Peyer's patch (tissue), 4 donors: Measurements from ENCODE around the gene ACOX3. TPM values are rescaled to one million over a fixed set of nuclear protein-coding genes. Genes with fewer than 3 reads are reported as not detected.
A peak's percentile ranks its signal among the peaks of the same experiment; 100 is the strongest.

Source experiments
- DNase-seq, 3 donors: peaks; one replicate each; pipeline ENCODE4 v3.0.0-alpha.2; 2017 to 2019
- H3K27ac ChIP-seq, 4 donors: fragments of 200-600 bp; sonication (generic); one replicate each; pipeline ENCODE4 v1.5.1; 2016 to 2019
- H3K27me3 ChIP-seq, 2 donors: fragments of 200-600 bp; sonication (generic); one replicate each; pipeline ENCODE4 v1.5.1; 2019
- H3K36me3 ChIP-seq, 3 donors: fragments of 200-600 bp; sonication (generic); one replicate each; pipeline ENCODE4 v1.5.1; 2016 to 2019
- H3K4me1 ChIP-seq, 4 donors: fragments of 200-600 bp; sonication (generic); one replicate each; pipeline ENCODE4 v1.5.1; 2016 to 2019
- H3K4me3 ChIP-seq, 4 donors: fragments of 200-600 bp; sonication (generic); 1 replicate in 3 of 4; 2 replicates in 1 of 4; pipeline ENCODE4 v1.5.1; 2016 to 2019; ENCODE audit warnings: mild to moderate bottlenecking in 1 of 4
- H3K9me3 ChIP-seq, 4 donors: fragments of 200-600 bp; sonication (generic); one replicate each; pipeline ENCODE4 v1.5.1; 2016 to 2019; ENCODE audit warnings: mild to moderate bottlenecking in 1 of 4
- CTCF ChIP-seq, 6 experiments: fragments of 450-650 bp in 4 of 6; fragments of 200-600 bp in 2 of 6; sonication (generic) in 1 of 6; IDR thresholded peaks; one replicate each; pipeline ENCODE4 v1.5.1; 2017 to 2019; ENCODE audit warnings: antibody characterized with exemption in 6 of 6, mild to moderate bottlenecking in 3 of 6, moderate library complexity in 1 of 6
- POLR2A ChIP-seq, 2 donors: fragments of 450-650 bp; IDR thresholded peaks; one replicate each; pipeline ENCODE4 v1.5.1; 2017; ENCODE audit warnings: antibody characterized with exemption in 2 of 2, mild to moderate bottlenecking in 2 of 2, moderate library complexity in 2 of 2
- total RNA-seq, 4 donors: library from RNA; depleted of rRNA; stranded (reverse); fragments of >200 nt; gene quantifications; one replicate each; pipeline ENCODE4 v1.1.0, GENCODE V29; 2016

Gene ACOX3
- total RNA-seq, 4 donors from 2014 or later: 17.2 to 95.7 (median 43.7) TPM

GRCh38 chr4:8321220-8321619 lies 119.3 kb downstream of the ACOX3 start:
- Histone ChIP-seq H3K9me3 (no peaks in the 10 kb centered on the region), H3K27me3 (no peaks in the 10 kb centered on the region), H3K4me3 (no peak overlapping the region), H3K4me1 (peaks cover 0 to 11% (median 0%) of the 10 kb centered on the region in 4 donors), H3K36me3 (no peaks in the 10 kb centered on the region), H3K27ac (no peak overlapping the region)
- no peak for TF ChIP-seq CTCF (IDR thresholded peaks at IDR 0.05)
- no peak for TF ChIP-seq POLR2A (IDR thresholded peaks at IDR 0.05)
- DNase-seq: no peak

GRCh38 chr4:8320386-8320750 lies 120.2 kb downstream of the ACOX3 start:
- TF ChIP-seq CTCF (IDR thresholded peaks at IDR 0.05): no peak
- no peak for TF ChIP-seq POLR2A (IDR thresholded peaks at IDR 0.05)
- DNase-seq: peak in 1 of 3 donors; percentile 18
- no peaks in the 10 kb centered on the region for H3K9me3 ChIP-seq
- H3K4me3 ChIP-seq: no peak overlapping the region
- no peaks in the 10 kb centered on the region for H3K36me3 ChIP-seq
- no peaks in the 10 kb centered on the region for H3K27me3 ChIP-seq
- H3K27ac ChIP-seq: peak overlapping the region in 1 of 4 donors; percentile 39
- H3K4me1 ChIP-seq: peaks cover 0 to 19% (median 0%) of the 10 kb centered on the region in 4 donors

GRCh38 chr4:8319731-8320385 lies 120.7 kb downstream of the ACOX3 start:
- no peaks in the 10 kb centered on the region for H3K9me3 ChIP-seq
- H3K27me3 ChIP-seq: no peaks in the 10 kb centered on the region
- H3K27ac ChIP-seq: peak overlapping the region in 1 of 4 donors; percentile 39
- H3K36me3 ChIP-seq: no peaks in the 10 kb centered on the region
- peak in 2 of 3 donors; percentile 40 to 44 for DNase-seq
- no peak for TF ChIP-seq POLR2A (IDR thresholded peaks at IDR 0.05)
- TF ChIP-seq CTCF (IDR thresholded peaks at IDR 0.05): no peak
- peaks cover 0 to 19% (median 0%) of the 10 kb centered on the region in 4 donors for H3K4me1 ChIP-seq
- no peak overlapping the region for H3K4me3 ChIP-seq

- Histone ChIP-seq H3K27me3 (no peaks in the 10 kb centered on the region), H3K27ac (peak overlapping the region in 1 of 4 donors; percentile 39), H3K36me3 (no peaks in the 10 kb centered on the region), H3K4me1 (peaks cover 0 to 19% (median 0%) of the 10 kb centered on the region in 4 donors), H3K4me3 (no peak overlapping the region), H3K9me3 (no peaks in the 10 kb centered on the region)
- no peak for TF ChIP-seq CTCF (IDR thresholded peaks at IDR 0.05)
- TF ChIP-seq POLR2A (IDR thresholded peaks at IDR 0.05): no peak
- DNase-seq: peak in 1 of 3 donors; percentile 26
Observed at GRCh38 chr4:8319061-8319460, 121.5 kb downstream of the ACOX3 start.

GRCh38 chr4:8318509-8318908 lies 122.0 kb downstream of the ACOX3 start:
- peak in 1 of 3 donors; percentile 24 for DNase-seq
- H3K27ac ChIP-seq: no peak overlapping the region

More at GRCh38 chr4:8318509-8318908, 122.0 kb downstream of the ACOX3 start:
- no peak for TF ChIP-seq POLR2A (IDR thresholded peaks at IDR 0.05)
- no peak for TF ChIP-seq CTCF (IDR thresholded peaks at IDR 0.05)
- Histone ChIP-seq H3K4me3 (no peak overlapping the region), H3K9me3 (no peaks in the 10 kb centered on the region), H3K36me3 (no peaks in the 10 kb centered on the region), H3K27me3 (no peaks in the 10 kb centered on the region), H3K4me1 (peaks cover 0 to 19% (median 0%) of the 10 kb centered on the region in 4 donors)
